ENCODE results near the gene SGSH. TPM values are rescaled to one million over a fixed set of nuclear protein-coding genes. Genes with fewer than 3 reads are reported as not detected.

The SGSH gene
- total RNA-seq, 1 donor from 2014 or later, result 71.0 TPM

DNA sequence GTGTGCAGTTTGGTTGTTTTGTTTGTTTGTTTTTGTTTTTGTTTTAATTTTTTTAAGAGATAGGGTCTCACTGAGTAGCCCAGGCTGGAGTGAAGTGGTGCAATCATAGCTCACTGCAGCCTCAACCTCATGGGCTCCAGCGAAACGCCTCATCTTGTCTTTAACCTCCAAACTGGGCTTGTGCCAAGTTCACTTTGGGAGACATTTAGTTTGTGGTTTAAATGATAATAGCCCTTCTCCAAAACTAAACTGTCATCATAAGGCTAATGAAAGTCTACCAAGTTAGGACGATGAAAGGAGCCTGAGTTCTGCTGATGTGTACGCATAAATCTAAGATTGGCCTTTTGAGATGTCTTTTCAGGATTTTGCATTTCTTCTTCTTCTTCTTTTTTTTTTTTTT lies 56.8 kb downstream of the SGSH start:
- DNase-seq (ENCODE audit: extremely low spot score, unreplicated experiment), result no peak
- Mint-ChIP-seq H3K4me1 (ENCODE audit: unreplicated experiment) (no peaks in the 10 kb centered on the region), H3K4me3 (ENCODE audit: unreplicated experiment) (no peak overlapping the region), H3K9me3 (ENCODE audit: unreplicated experiment) (no peaks in the 10 kb centered on the region), H3K36me3 (ENCODE audit: unreplicated experiment) (no peaks in the 10 kb centered on the region), H3K27me3 (ENCODE audit: unreplicated experiment) (peaks cover 16% of the 10 kb centered on the region), H3K27ac (ENCODE audit: unreplicated experiment) (no peak overlapping the region)
- TF ChIP-seq CTCF (IDR thresholded peaks at IDR 0.05), result no peak

GRCh38 chr17:80160536-80160935 lies 59.6 kb downstream of the SGSH start:
- Mint-ChIP-seq H3K4me3 (ENCODE audit: unreplicated experiment) (no peak overlapping the region), H3K27ac (ENCODE audit: unreplicated experiment) (no peak overlapping the region), H3K36me3 (ENCODE audit: unreplicated experiment) (peaks cover 5% of the 10 kb centered on the region), H3K4me1 (ENCODE audit: unreplicated experiment) (no peaks in the 10 kb centered on the region), H3K27me3 (ENCODE audit: unreplicated experiment) (peaks cover 16% of the 10 kb centered on the region), H3K9me3 (ENCODE audit: unreplicated experiment) (peaks cover 4% of the 10 kb centered on the region)
- no peak for TF ChIP-seq CTCF (IDR thresholded peaks at IDR 0.05)
- no peak for DNase-seq (ENCODE audit: extremely low spot score, unreplicated experiment)

Other genes with a start within 250 kb of the SGSH start
- 45.2 and 45.9 TPM in 2 replicates for gene TBC1D16, start 184.5 kb downstream of the SGSH start, total RNA-seq
- 9.5 and 10.5 TPM in 2 replicates for gene CCDC40, start 183.7 kb downstream of the SGSH start, total RNA-seq
- gene GAA, start 118.8 kb downstream of the SGSH start, total RNA-seq, result 64.7 and 68.7 TPM in 2 replicates
- 85.7 and 86.6 TPM in 2 replicates for gene EIF4A3, start 73.2 kb downstream of the SGSH start, total RNA-seq
- gene CARD14, start 50.3 kb downstream of the SGSH start, total RNA-seq, result 0.10 and 0.16 TPM in 2 replicates
- 30.1 and 34.7 TPM in 2 replicates for gene SLC26A11, start 94 bp upstream of the SGSH start, total RNA-seq
- 106 and 131 TPM in 2 replicates for gene RNF213, start 40.5 kb upstream of the SGSH start, total RNA-seq
- 33.2 and 39.1 TPM in 2 replicates for gene ENDOV, start 194.8 kb upstream of the SGSH start, total RNA-seq